Ovary (tissue), 9 donors: ENCODE measurements around the gene XYLT1. TPM values are rescaled to one million over a fixed set of nuclear protein-coding genes. Genes with fewer than 3 reads are reported as not detected.

Experiments
- DNase-seq, 5 donors: peaks; one replicate each; pipeline ENCODE4 v3.0.0-alpha.2; 2019 to 2020
- H3K27ac ChIP-seq, 2 donors: fragments of 200-600 bp; one replicate each; pipeline versions ENCODE4 v1.5.1 to v1.8.0; 2019 to 2022
- H3K27me3 ChIP-seq: fragments of 200-600 bp; one replicate; pipeline ENCODE4 v1.8.0; 2022
- H3K36me3 ChIP-seq: fragments of 200-600 bp; sonication (generic); one replicate; pipeline ENCODE4 v1.5.1; 2019
- H3K4me1 ChIP-seq: one replicate; pipeline ENCODE4 v1.8.1; 2013; ENCODE audit warnings: mild to moderate bottlenecking, moderate library complexity; ENCODE audit not compliant: insufficient read depth
- H3K4me3 ChIP-seq: fragments of 200-600 bp; sonication (generic); one replicate; pipeline ENCODE4 v1.5.1; 2017
- H3K9me3 ChIP-seq, 2 donors: fragments of 200-600 bp in 1 of 2; sonication (generic) in 1 of 2; one replicate each; pipeline versions ENCODE4 v1.5.1 to v1.8.1; 2013 to 2019; ENCODE audit warnings: mild to moderate bottlenecking in 1 of 2, moderate library complexity in 1 of 2
- EP300 ChIP-seq: sonication (generic); formaldehyde crosslinking; IDR thresholded peaks from one replicate; pipeline ENCODE4 v1.6.1; 2017; ENCODE audit warnings: antibody characterized with exemption
- POLR2A ChIP-seq: fragments of 450-650 bp; IDR thresholded peaks from one replicate; pipeline ENCODE4 v1.6.1; 2017; ENCODE audit warnings: antibody characterized with exemption, mild to moderate bottlenecking, moderate library complexity
- WGBS, 3 donors: extraction: QIAGEN DNeasy Blood & Tissue Kit in 1 of 3; methylation state at CpG; one replicate each; pipeline versions ENCODE4 v1.1.5 to v1.1.7; 2013 to 2017; 5-methylcytosine and 5-hydroxymethylcytosine counted together
- intact Hi-C, 4 donors: fragments of 100-400 bp; cut with DNase I; formaldehyde crosslinking; loops; one replicate each; pipeline versions ENCODE4 v1.11.0 to v1.15.1; 2022 to 2023
- polyA plus RNA-seq, 2 donors: library from polyadenylated mRNA; stranded (reverse); fragments of 200-250 nt in 1 of 2; fragments of 350-450 nt in 1 of 2; fragmentation: Illumina TruSeq in 1 of 2; extraction: RNeasy Lipid Tissue Mini Kit (QIAGEN cat#74804) in 1 of 2; gene quantifications; one replicate each; pipeline ENCODE4 v1.2.3, GENCODE V29; 2013 to 2014
- total RNA-seq, 7 donors: library from RNA; depleted of rRNA in 2 of 7; stranded (reverse); fragments of >200 nt in 2 of 7; fragmentation: NEBNext Ultra II Directional in 3 of 7; extraction: Animal tissue kit (Norgen Biotek cat#: 25700) in 3 of 7; gene quantifications; one replicate each; pipeline versions ENCODE4 v1.1.0 to v1.2.4, GENCODE V29; 2016 to 2023
- TF ChIP-seq, protein P1 (sequence below), 3 donors: fragments of 450-650 bp in 2 of 3; fragments of 200-600 bp in 1 of 3; IDR thresholded peaks; one replicate each; pipeline versions ENCODE4 v1.5.1 to v1.8.0; 2016 to 2022; ENCODE audit warnings: antibody characterized with exemption in 3 of 3, mild to moderate bottlenecking in 1 of 3
- donor health status: DM: no; HTN: no; CAD: no; lungs with moderate emphysema.
- donor health status: DM: no; HTN: no; CAD: no.
- donor health status: Bipolar disorder and iron deficiency.
- donor health status: DM: yes; HTN: yes; CAD: no.
- donor health status: DM: no; HTN: no; CAD: no.
- donor health status: DM: yes; HTN: yes; CAD: no.

The XYLT1 gene
- total and polyA plus RNA-seq, 9 donors: 3.2 to 38.0 (median 17.3) TPM

DNA sequence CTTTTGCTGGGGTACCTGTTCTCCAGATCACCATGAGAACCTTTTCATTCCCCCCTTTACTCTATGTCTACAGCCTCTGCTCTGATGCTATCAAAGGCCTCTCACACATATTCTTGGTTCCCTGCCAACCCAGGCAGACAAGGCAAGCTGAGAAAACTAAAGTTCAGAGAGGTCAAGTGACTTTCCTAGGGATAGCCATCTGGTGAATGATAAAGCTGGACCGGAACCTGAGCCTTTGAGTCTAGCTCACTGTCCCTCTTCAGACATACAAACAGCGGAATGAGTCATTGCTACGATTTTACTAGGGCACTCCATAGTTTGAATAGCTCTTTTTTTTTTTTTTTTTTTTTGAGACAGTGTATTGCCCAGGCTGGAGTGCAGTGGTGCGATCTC is 73.3 kb downstream of the XYLT1 start:
- Histone ChIP-seq H3K4me1 (peaks cover 22% of the 10 kb centered on the region), H3K9me3 (no peaks in the 10 kb centered on the region), H3K27ac (no peak overlapping the region), H3K4me3 (no peak overlapping the region), H3K27me3 (no peaks in the 10 kb centered on the region), H3K36me3 (no peaks in the 10 kb centered on the region)
- no peak for DNase-seq
- WGBS, 3 donors: 66 to 77% (median 76%) methylated on average over 4 of the region's 4 CpGs
- TF ChIP-seq POLR2A (no peak), EP300 (no peak)
- TF ChIP-seq, protein P1, sequence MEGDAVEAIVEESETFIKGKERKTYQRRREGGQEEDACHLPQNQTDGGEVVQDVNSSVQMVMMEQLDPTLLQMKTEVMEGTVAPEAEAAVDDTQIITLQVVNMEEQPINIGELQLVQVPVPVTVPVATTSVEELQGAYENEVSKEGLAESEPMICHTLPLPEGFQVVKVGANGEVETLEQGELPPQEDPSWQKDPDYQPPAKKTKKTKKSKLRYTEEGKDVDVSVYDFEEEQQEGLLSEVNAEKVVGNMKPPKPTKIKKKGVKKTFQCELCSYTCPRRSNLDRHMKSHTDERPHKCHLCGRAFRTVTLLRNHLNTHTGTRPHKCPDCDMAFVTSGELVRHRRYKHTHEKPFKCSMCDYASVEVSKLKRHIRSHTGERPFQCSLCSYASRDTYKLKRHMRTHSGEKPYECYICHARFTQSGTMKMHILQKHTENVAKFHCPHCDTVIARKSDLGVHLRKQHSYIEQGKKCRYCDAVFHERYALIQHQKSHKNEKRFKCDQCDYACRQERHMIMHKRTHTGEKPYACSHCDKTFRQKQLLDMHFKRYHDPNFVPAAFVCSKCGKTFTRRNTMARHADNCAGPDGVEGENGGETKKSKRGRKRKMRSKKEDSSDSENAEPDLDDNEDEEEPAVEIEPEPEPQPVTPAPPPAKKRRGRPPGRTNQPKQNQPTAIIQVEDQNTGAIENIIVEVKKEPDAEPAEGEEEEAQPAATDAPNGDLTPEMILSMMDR (IDR thresholded peaks at IDR 0.05): no peak
- intact Hi-C loops: no loop called here

DNA sequence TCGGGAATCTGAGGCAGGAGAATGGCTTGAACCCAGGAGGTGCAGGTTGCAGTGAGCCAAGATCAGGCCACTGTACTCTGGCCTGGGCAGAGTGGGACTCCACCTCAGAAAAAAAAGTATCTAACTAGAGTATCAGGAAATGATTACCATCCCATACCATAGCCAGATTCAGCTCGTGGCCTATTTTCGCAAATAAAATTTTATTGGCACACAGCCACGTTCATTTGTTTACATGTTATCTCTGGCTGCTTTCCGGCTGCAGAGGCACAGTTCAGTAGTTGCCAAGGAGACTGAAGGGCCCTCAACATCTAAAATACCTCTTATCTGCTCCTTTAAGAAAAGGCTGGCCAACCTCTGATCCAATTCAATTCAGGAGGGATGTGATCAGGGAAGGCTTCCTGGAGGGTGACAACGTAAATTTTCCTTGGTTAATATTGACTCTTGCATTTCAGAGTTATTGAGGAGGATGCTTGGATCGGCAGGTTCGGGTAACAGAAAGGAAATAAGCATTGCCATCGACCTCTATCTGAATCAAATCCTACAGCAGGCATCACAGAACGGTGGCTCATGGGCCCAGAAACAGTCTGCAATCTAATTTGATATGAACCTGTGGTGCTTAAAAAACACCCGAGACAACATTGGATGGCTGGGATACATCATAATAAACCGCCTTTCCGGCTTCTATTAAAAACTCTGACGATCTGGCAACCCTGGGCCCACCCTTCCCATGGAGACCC is 73.8 kb downstream of the XYLT1 start:
- 45 to 53% (median 47%) methylated on average over 14 of the region's 14 CpGs for WGBS, 3 donors
- DNase-seq: peak in 4 of 5 donors; percentile 31 to 67 (median 52)

DNA sequence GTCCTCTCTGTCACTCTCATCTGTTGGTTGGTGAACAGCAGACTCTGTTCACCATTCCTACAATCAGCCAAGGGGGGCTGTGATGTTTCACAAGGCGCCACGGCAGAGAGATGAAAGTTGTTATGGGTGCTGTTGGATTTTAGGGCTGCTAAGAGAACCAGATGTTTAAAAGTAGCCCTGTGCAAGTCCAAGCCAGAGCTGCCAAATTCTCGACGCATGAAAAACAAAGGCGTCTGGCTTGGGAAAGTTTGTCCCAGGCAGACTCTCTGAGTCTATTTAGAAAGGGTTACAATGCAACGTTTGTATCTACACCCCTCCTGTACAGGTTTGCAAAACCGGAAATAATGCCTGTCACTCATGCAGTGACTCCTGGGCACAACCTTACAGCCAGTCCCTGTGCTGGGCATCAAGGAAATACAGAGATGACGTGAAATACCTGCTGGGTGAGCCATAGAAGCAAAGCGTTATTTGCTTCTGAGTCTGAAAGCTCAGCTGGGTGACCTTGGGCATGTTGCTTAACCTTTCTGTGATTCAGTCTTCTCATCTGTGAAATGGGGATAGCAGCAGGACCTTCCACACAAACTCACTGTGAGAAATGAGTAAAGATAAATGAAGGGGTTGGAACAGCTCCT is 74.8 kb downstream of the XYLT1 start:
- DNase-seq: peak in 4 of 5 donors; percentile 43 to 59 (median 50)
- H3K27me3 ChIP-seq: no peaks in the 10 kb centered on the region
- TF ChIP-seq, protein P1 (IDR thresholded peaks at IDR 0.05): no peak
- TF ChIP-seq POLR2A (no peak), EP300 (no peak)
- no peak overlapping the region for H3K4me3 ChIP-seq
- peak overlapping the region in 1 of 2 donors; percentile 43 for H3K27ac ChIP-seq
- peaks cover 22% of the 10 kb centered on the region for H3K4me1 ChIP-seq
- H3K36me3 ChIP-seq: no peaks in the 10 kb centered on the region
- H3K9me3 ChIP-seq: no peaks in the 10 kb centered on the region
- 14 to 26% (median 18%) methylated on average over 9 of the region's 9 CpGs for WGBS, 3 donors
- intact Hi-C loops: no loop called here

More for the DNA sequence above, 73.8 kb downstream of the XYLT1 start:
- H3K9me3 ChIP-seq: no peaks in the 10 kb centered on the region
- TF ChIP-seq, protein P1 (IDR thresholded peaks at IDR 0.05): no peak
- TF ChIP-seq EP300: no peak
- no peak for TF ChIP-seq POLR2A
- no peaks in the 10 kb centered on the region for H3K27me3 ChIP-seq
- no peak overlapping the region for H3K27ac ChIP-seq
- intact Hi-C loops: no loop called here
- H3K4me1 ChIP-seq: peaks cover 22% of the 10 kb centered on the region
- no peak overlapping the region for H3K4me3 ChIP-seq
- H3K36me3 ChIP-seq: no peaks in the 10 kb centered on the region

DNA sequence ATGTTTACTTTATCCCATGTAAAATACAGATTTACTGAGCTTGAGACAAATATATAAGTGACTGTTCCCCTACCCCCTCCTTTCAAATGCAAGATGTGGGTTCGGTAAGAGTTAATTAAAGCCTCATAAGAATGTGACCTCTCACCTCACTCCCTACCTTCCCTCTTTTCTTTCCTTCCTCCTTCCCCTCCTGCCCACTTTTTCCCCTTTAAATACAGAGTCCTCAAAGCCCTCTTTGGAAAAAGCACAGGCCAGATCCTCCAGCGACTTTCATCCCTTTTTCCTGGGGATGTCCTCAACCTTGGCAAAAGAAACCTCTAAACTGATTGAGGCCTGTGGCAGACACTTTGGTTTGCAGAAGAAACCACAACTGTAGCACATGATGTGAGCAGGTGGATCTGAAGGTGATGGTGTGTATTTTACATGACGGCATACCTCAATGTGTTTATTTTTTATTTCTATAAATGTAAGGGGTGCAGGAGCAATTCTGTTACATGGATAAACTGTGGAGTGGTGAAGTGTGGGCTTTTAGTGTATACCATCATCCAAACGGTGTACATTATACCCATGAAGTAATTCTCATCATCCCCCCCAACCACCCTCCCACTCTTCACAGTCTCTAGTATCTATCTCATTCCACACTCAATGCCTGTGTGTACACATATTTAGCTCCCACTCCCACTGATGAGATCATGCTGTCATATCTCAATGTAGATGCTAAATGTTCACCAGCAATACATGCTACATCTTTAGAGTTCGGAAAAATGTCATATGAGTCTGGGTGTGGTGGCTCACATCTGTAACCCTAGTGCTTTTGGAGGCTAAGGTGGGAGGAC is 77.7 kb downstream of the XYLT1 start:
- no peak for DNase-seq
- Histone ChIP-seq H3K27me3 (no peaks in the 10 kb centered on the region), H3K9me3 (no peaks in the 10 kb centered on the region), H3K4me3 (no peak overlapping the region), H3K27ac (no peak overlapping the region), H3K4me1 (peaks cover 15% of the 10 kb centered on the region), H3K36me3 (no peaks in the 10 kb centered on the region)
- TF ChIP-seq, protein P1 (IDR thresholded peaks at IDR 0.05): no peak
- no peak for TF ChIP-seq EP300
- 77 to 84% (median 83%) methylated on average over 5 of the region's 5 CpGs for WGBS, 3 donors
- intact Hi-C loops: no loop called here
